ENCODE measurements around the gene BGLAP. TPM values are rescaled to one million over a fixed set of nuclear protein-coding genes. Genes with fewer than 3 reads are reported as not detected.

The BGLAP gene
- total RNA-seq, 5 donors from 2014 or later (not counting 1 experiment from before 2014, with no cell fraction given) = 1.8 to 7.1 (median 5.2) TPM

Other genes with a start within 250 kb of the BGLAP start
- gene SSR2, start 221.2 kb upstream of the BGLAP start, total RNA-seq = 100 to 1,000 TPM; 230 to 238 (median 232) TPM
- gene UBQLN4, start 188.4 kb upstream of the BGLAP start, total RNA-seq = 10 to 100 TPM; 21.9 to 39.6 (median 37.9) TPM
- 10 to 100 TPM; 21.5 to 37.8 (median 35.2) TPM for gene LAMTOR2, start 187.4 kb upstream of the BGLAP start, total RNA-seq
- gene RAB25, start 181.0 kb upstream of the BGLAP start, total RNA-seq = 1 to 10 TPM in 3 of 5 donors, under 1 TPM in 2; 0.26 to 2.3 (median 1.9) TPM
- gene MEX3A, start 159.7 kb upstream of the BGLAP start, total RNA-seq = under 1 TPM; 0.03 to 0.58 (median 0.20) TPM
- 100 to 1,000 TPM in 2 of 5 donors, 10 to 100 TPM in 3; 40.3 to 970 (median 57.3) TPM for gene LMNA, start 127.5 kb upstream of the BGLAP start, total RNA-seq
- gene SEMA4A, start 88.6 kb upstream of the BGLAP start, total RNA-seq = 10 to 100 TPM in 1 of 5 donors, 1 to 10 TPM in 4; 1.5 to 12.0 (median 2.2) TPM
- gene SLC25A44, start 48.1 kb upstream of the BGLAP start, total RNA-seq = 10 to 100 TPM; 16.8 to 24.5 (median 21.4) TPM
- gene PMF1, start 29.2 kb upstream of the BGLAP start, total RNA-seq = 10 to 100 TPM; 54.7 to 58.7 (median 57.6) TPM
- gene PAQR6, start 5.9 kb downstream of the BGLAP start, total RNA-seq = 1 to 10 TPM; 2.5 to 3.1 (median 2.9) TPM
- 10 to 100 TPM; 60.5 to 84.2 (median 81.3) TPM for gene SMG5, start 40.6 kb downstream of the BGLAP start, total RNA-seq
- 10 to 100 TPM in 3 of 5 donors, 1 to 10 TPM in 2; 4.9 to 17.6 (median 17.3) TPM for gene TMEM79, start 42.1 kb downstream of the BGLAP start, total RNA-seq
- 10 to 100 TPM; 18.7 to 25.4 (median 24.1) TPM for gene GLMP, start 53.5 kb downstream of the BGLAP start, total RNA-seq
- under 1 TPM in 2 of 5 donors, not detected in 3; 0.39 to 0.88 TPM for gene VHLL, start 57.1 kb downstream of the BGLAP start, total RNA-seq
- 100 to 1,000 TPM in 4 of 5 donors, 10 to 100 TPM in 1; 87.2 to 138 (median 124) TPM for gene CCT3, start 96.1 kb downstream of the BGLAP start, total RNA-seq
- under 1 TPM in 1 of 5 donors, not detected in 4; 0.93 TPM for gene TSACC, start 96.3 kb downstream of the BGLAP start, total RNA-seq
- gene RHBG, start 127.0 kb downstream of the BGLAP start, total RNA-seq = under 1 TPM in 1 of 5 donors, not detected in 4; 0.35 TPM

All from T-cell (primary cell).